H1 (cell line): ENCODE measurements around the gene TTC28. TPM values are rescaled to one million over a fixed set of nuclear protein-coding genes. Genes with fewer than 3 reads are reported as not detected.

Experiments used
- CTCF ChIA-PET: fragments of 300-600 bp; sonication (Branson Sonifier 250); formaldehyde crosslinking; loops from one replicate; lab custom pipeline; 2021; ENCODE audit not compliant: partially characterized antibody; lab: Charles Lee
- POLR2A ChIA-PET: fragments of 300-600 bp; sonication (Branson Sonifier 250); formaldehyde crosslinking; loops from one replicate; lab custom pipeline; 2021; ENCODE audit warnings: inconsistent platforms; ENCODE audit not compliant: partially characterized antibody; lab: Charles Lee
- DNase-seq, 2 experiments: peaks; one replicate each; pipeline versions ENCODE4 v3.0.0 to v3.0.0-alpha.2; 2010 to 2022; ENCODE audit warnings: low spot score in 2 of 2, low read depth in 1 of 2, mixed read lengths in 1 of 2
- FAIRE-seq: peaks from 2 replicates; lab custom pipeline; 2011; peaks lifted over from hg19 to GRCh38; lab: Jason Lieb, UNC
- H2AFZ ChIP-seq: 2 replicates; pipeline ENCODE4 v1.8.1; 2012; ENCODE audit warnings: low read length, inconsistent platforms
- H2AK5ac ChIP-seq: 2 replicates; pipeline ENCODE4 v1.6.1; 2013; ENCODE audit warnings: low read depth, low read length
- H2BK120ac ChIP-seq: replicated peaks from 2 replicates; pipeline ENCODE3; 2013; ENCODE audit warnings: low read depth, low read length, inconsistent platforms
- H2BK12ac ChIP-seq: 2 replicates; pipeline ENCODE4 v1.6.1; 2013; ENCODE audit warnings: low read depth, low read length
- H2BK15ac ChIP-seq: 2 replicates; pipeline ENCODE4 v1.6.1; 2013; ENCODE audit warnings: low read length
- H2BK20ac ChIP-seq: 2 replicates; pipeline ENCODE4 v1.6.1; 2013; ENCODE audit warnings: low read length
- H2BK5ac ChIP-seq: 2 replicates; pipeline ENCODE4 v1.6.1; 2013; ENCODE audit warnings: low read depth, low read length
- H3K14ac ChIP-seq: 2 replicates; pipeline ENCODE4 v1.6.1; 2013; ENCODE audit warnings: inconsistent platforms; ENCODE audit not compliant: insufficient read length
- H3K18ac ChIP-seq: 2 replicates; pipeline ENCODE4 v1.6.1; 2013; ENCODE audit warnings: low read length; ENCODE audit errors: extremely low read depth
- H3K23ac ChIP-seq: 2 replicates; pipeline ENCODE4 v1.6.1; 2013; ENCODE audit warnings: inconsistent platforms; ENCODE audit not compliant: insufficient read length
- H3K23me2 ChIP-seq: 2 replicates; pipeline ENCODE4 v1.6.1; 2013; ENCODE audit warnings: low read depth, low read length
- H3K27ac ChIP-seq: 2 replicates; pipeline ENCODE4 v1.6.1; 2011; ENCODE audit warnings: low read depth, low read length, inconsistent platforms
- H3K27me3 ChIP-seq, 4 experiments: replicated peaks in 1 of 4; 1 replicate in 1 of 4; 2 replicates in 3 of 4; pipeline versions ENCODE4 v1.6.1 to v1.8.1; 2011 to 2013; ENCODE audit warnings: low read length in 3 of 4, mild to moderate bottlenecking in 3 of 4, inconsistent platforms in 2 of 4, mixed read lengths in 2 of 4, moderate library complexity in 1 of 4; ENCODE audit not compliant: control insufficient read depth in 3 of 4, insufficient read depth in 3 of 4; ENCODE audit errors: extremely low read depth in 1 of 4
- H3K36me3 ChIP-seq, 4 experiments: 2 replicates each; pipeline versions ENCODE4 v1.6.1 to v1.8.1; 2011 to 2013; ENCODE audit warnings: mild to moderate bottlenecking in 4 of 4, low read length in 3 of 4, moderate library complexity in 2 of 4, control low read depth in 1 of 4, inconsistent platforms in 1 of 4; ENCODE audit not compliant: insufficient read depth in 4 of 4, control insufficient read depth in 2 of 4
- H3K4ac ChIP-seq: replicated peaks from 2 replicates; pipeline ENCODE3; 2013; ENCODE audit warnings: low read length, low read depth, mixed read lengths, inconsistent platforms; ENCODE audit not compliant: insufficient read length
- H3K4me1 ChIP-seq, 4 experiments: replicated peaks in 1 of 4; 1 replicate in 1 of 4; 2 replicates in 3 of 4; pipeline versions ENCODE4 v1.6.1 to v1.8.1; 2011 to 2013; ENCODE audit warnings: low read length in 3 of 4, inconsistent platforms in 2 of 4, mixed read lengths in 1 of 4; ENCODE audit not compliant: insufficient read depth in 4 of 4, control insufficient read depth in 3 of 4
- H3K4me2 ChIP-seq, 2 experiments: 2 replicates each; pipeline versions ENCODE4 v1.6.1 to v1.8.1; 2011 to 2013; ENCODE audit warnings: low read depth in 2 of 2, low read length in 2 of 2, control low read depth in 1 of 2, inconsistent platforms in 1 of 2, mild to moderate bottlenecking in 1 of 2; ENCODE audit not compliant: insufficient read depth in 1 of 2
- H3K4me3 ChIP-seq, 4 experiments: fragments of 200-600, 300-600 bp in 1 of 4; sonication (generic), shearing (Covaris generic), sonication (Bioruptor Twin) in 1 of 4; 2 replicates each; pipeline versions ENCODE4 v1.5.1 to v1.8.1; 2011 to 2016; ENCODE audit warnings: low read length in 4 of 4, low read depth in 3 of 4, control low read depth in 2 of 4, inconsistent platforms in 2 of 4, mild to moderate bottlenecking in 2 of 4, mixed read lengths in 1 of 4, moderate library complexity in 1 of 4; ENCODE audit not compliant: insufficient read depth in 2 of 4; ENCODE audit errors: extremely low read depth in 1 of 4
- H3K56ac ChIP-seq: replicated peaks from 2 replicates; pipeline ENCODE3; 2013; ENCODE audit warnings: low read depth, mild to moderate bottlenecking, mixed read lengths, low read length, inconsistent platforms; ENCODE audit not compliant: insufficient read length
- H3K79me1 ChIP-seq: 2 replicates; pipeline ENCODE4 v1.6.1; 2013; ENCODE audit warnings: low read depth, low read length, control low read depth
- H3K79me2 ChIP-seq, 2 experiments: 2 replicates each; pipeline versions ENCODE4 v1.6.1 to v1.8.1; 2012 to 2013; ENCODE audit warnings: low read length in 2 of 2, mild to moderate bottlenecking in 2 of 2, inconsistent platforms in 1 of 2; ENCODE audit not compliant: insufficient read depth in 2 of 2, control insufficient read depth in 1 of 2
- H3K9ac ChIP-seq, 4 experiments: replicated peaks in 1 of 4; 1 replicate in 1 of 4; 2 replicates in 3 of 4; pipeline versions ENCODE4 v1.6.1 to v1.8.1; 2011 to 2013; ENCODE audit warnings: low read depth in 3 of 4, low read length in 3 of 4, control low read depth in 2 of 4, mild to moderate bottlenecking in 2 of 4, moderate library complexity in 2 of 4, inconsistent platforms in 1 of 4; ENCODE audit errors: extremely low read depth in 1 of 4
- H3K9me3 ChIP-seq, 2 experiments: 2 replicates each; pipeline versions ENCODE4 v1.6.1 to v1.8.1; 2012 to 2013; ENCODE audit warnings: mild to moderate bottlenecking in 2 of 2, moderate library complexity in 2 of 2, control low read depth in 1 of 2, inconsistent platforms in 1 of 2, low read depth in 1 of 2, low read length in 1 of 2, mixed read lengths in 1 of 2; ENCODE audit not compliant: insufficient read depth in 2 of 2
- H4K20me1 ChIP-seq, 2 experiments: replicated peaks in 1 of 2; 2 replicates each; pipeline versions ENCODE3 to v1.8.1; 2011 to 2013; ENCODE audit warnings: inconsistent platforms in 2 of 2, low read length in 2 of 2, mild to moderate bottlenecking in 1 of 2; ENCODE audit not compliant: insufficient read depth in 2 of 2, control insufficient read depth in 1 of 2
- H4K5ac ChIP-seq: 2 replicates; pipeline ENCODE4 v1.6.1; 2013; ENCODE audit warnings: low read length, low read depth, mixed read lengths, inconsistent platforms; ENCODE audit not compliant: insufficient read length
- H4K8ac ChIP-seq: 2 replicates; pipeline ENCODE4 v1.8.0; 2013; ENCODE audit warnings: mild to moderate bottlenecking, moderate library complexity, low read length, inconsistent platforms; ENCODE audit not compliant: insufficient read depth; ENCODE audit errors: extremely low read depth
- H4K91ac ChIP-seq: replicated peaks from 2 replicates; pipeline ENCODE3; 2013; ENCODE audit warnings: low read length, mixed read lengths, inconsistent platforms; ENCODE audit not compliant: insufficient read length
- GABPA ChIP-seq: IDR thresholded peaks from 2 replicates; pipeline ENCODE4 v1.6.1; 2011; ENCODE audit warnings: mild to moderate bottlenecking, low read length, moderate library complexity, borderline replicate concordance; ENCODE audit not compliant: insufficient read depth
- SP4 ChIP-seq: IDR thresholded peaks from 2 replicates; pipeline ENCODE4 v1.6.1; 2012; ENCODE audit warnings: low read length, inconsistent platforms
- TBP ChIP-seq: IDR thresholded peaks from 2 replicates; pipeline ENCODE4 v1.6.1; 2011; ENCODE audit warnings: low read depth, low read length, improper control_type of control experiment
- WGBS, 2 experiments: shearing (Covaris generic) in 1 of 2; methylation state at CpG; one replicate each; pipeline versions ENCODE4 v1.1.6 to v1.1.7; 2013 to 2015; ENCODE audit warnings: low lambda C conversion rate in 2 of 2, mixed read lengths in 2 of 2, inconsistent platforms in 1 of 2, low coverage in 1 of 2, missing lambda C conversion rate in 1 of 2; ENCODE audit not compliant: insufficient replicate concordance in 2 of 2, insufficient coverage in 1 of 2, insufficient read length in 1 of 2; ENCODE audit errors: extremely low coverage in 1 of 2, missing lambda C conversion rate in 1 of 2; 5-methylcytosine and 5-hydroxymethylcytosine counted together
- polyA plus RNA-seq, 7 experiments: library from polyadenylated mRNA; depleted of rRNA in 3 of 7; stranded (reverse) in 5 of 7; unstranded in 2 of 7; fragments of >200 nt in 5 of 7; fragments of 200-250 nt in 2 of 7; gene quantifications; 1 replicate in 5 of 7; 2 replicates in 1 of 7; 4 replicates in 1 of 7; pipeline versions ENCODE4 v1.2.1 to v1.2.3, GENCODE V29; 2011 to 2013; ENCODE audit warnings: missing spikeins in 2 of 7, mixed read lengths in 2 of 7
- total RNA-seq: library from RNA; stranded (reverse); fragmentation: NEBNext Ultra II Directional; extraction: Animal tissue kit (Norgen Biotek cat#: 25700); gene quantifications from 2 replicates; pipeline ENCODE4 v1.2.1, GENCODE V29; 2021
- TF ChIP-seq, protein P1 (sequence below): IDR thresholded peaks from 2 replicates; pipeline ENCODE4 v1.6.1; 2012; ENCODE audit warnings: inconsistent platforms

TTC28 gene
- total and polyA plus RNA-seq, 2 of the 8 experiments (the other 6 are each of a cell fraction or from before 2014, with no cell fraction given) = 2.6 to 12.6 TPM

DNA sequence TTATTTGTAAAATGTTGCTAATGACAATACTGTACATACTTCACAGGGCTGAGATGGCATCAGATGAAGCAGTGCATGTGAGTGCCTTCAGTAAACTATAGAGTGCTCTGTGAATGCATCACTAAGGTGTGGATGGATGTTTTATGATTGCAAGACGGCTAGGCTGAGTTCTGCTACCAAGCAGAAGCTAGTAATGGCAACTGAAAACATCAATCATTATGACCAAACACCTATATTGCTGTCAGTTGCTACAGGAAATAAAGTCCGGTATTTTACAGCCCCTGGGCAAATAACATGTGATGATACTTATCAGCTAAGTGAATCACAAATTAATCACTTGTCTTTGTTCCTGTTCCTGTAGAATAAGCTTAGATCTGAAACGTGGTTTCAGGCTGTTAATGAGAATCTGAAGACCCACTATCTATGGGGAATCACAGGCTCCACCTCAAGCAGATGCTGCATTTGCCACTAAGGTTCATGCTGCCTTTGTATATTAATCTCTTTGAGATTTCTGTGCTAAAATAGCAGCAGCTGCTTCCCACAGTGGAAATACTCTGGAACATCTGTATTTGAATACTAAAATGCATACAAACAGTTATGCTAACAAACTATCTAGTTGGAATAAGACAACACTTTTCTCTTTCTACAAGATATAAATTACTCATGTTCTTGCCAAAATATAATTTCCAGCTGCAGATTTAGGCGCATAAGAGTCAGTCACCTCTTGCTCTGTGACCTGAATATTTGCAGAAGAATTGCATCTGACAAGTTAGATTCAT is 506.6 kb downstream of the TTC28 start:
- no peak overlapping the region for H3K27ac ChIP-seq
- H2BK12ac ChIP-seq = no peak overlapping the region
- no peaks in the 10 kb centered on the region for H3K79me1 ChIP-seq
- no peak overlapping the region for H2BK15ac ChIP-seq
- ChIA-PET POLR2A (no interaction called here), CTCF (interaction anchor here (0.9 kb wide), 2 partner anchors 60 to 106 kb away, joined by 3 read pairs; no protein-coding TSS in a partner anchor)
- no peaks in the 10 kb centered on the region for H3K36me3 ChIP-seq
- H3K4me3 ChIP-seq = no peak overlapping the region
- H2BK120ac ChIP-seq = no peak overlapping the region
- H3K27me3 ChIP-seq = no peaks in the 10 kb centered on the region
- TF ChIP-seq SP4 (no peak), GABPA (no peak), TBP (no peak)
- TF ChIP-seq, protein P1, sequence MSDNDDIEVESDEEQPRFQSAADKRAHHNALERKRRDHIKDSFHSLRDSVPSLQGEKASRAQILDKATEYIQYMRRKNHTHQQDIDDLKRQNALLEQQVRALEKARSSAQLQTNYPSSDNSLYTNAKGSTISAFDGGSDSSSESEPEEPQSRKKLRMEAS = no peak
- H3K23me2 ChIP-seq = no peaks in the 10 kb centered on the region
- no peak overlapping the region for H3K4me2 ChIP-seq
- H4K20me1 ChIP-seq = no peaks in the 10 kb centered on the region
- H2BK5ac ChIP-seq = no peak overlapping the region
- H3K79me2 ChIP-seq = no peaks in the 10 kb centered on the region
- H2AK5ac ChIP-seq = no peak overlapping the region
- no peak overlapping the region for H3K4ac ChIP-seq
- 91% methylated on average over 4 of the region's 4 CpGs; no CpG with 5 or more reads in 1 of the 2 experiments for WGBS, 2 experiments
- no peak overlapping the region for H4K8ac ChIP-seq
- no peaks in the 10 kb centered on the region for H3K9me3 ChIP-seq
- no peak overlapping the region for H2BK20ac ChIP-seq
- H3K18ac ChIP-seq = no peak overlapping the region
- H4K91ac ChIP-seq = no peak overlapping the region
- H2AFZ ChIP-seq = no peak overlapping the region
- no peaks in the 10 kb centered on the region for H3K4me1 ChIP-seq
- FAIRE-seq (no peak), DNase-seq (no peak)
- H3K14ac ChIP-seq = no peak overlapping the region
- no peak overlapping the region for H3K56ac ChIP-seq
- H3K9ac ChIP-seq = no peak overlapping the region
- H4K5ac ChIP-seq = no peak overlapping the region
- H3K23ac ChIP-seq = no peak overlapping the region
